Ovary (tissue), 3 donors: ENCODE measurements around the gene MTG1.

Experiments
- EP300 ChIP-seq: sonication (generic); formaldehyde crosslinking; IDR thresholded peaks from one replicate; pipeline ENCODE4 v1.6.1; 2017; ENCODE audit warnings: antibody characterized with exemption
- POLR2A ChIP-seq: fragments of 450-650 bp; IDR thresholded peaks from one replicate; pipeline ENCODE4 v1.6.1; 2017; ENCODE audit warnings: antibody characterized with exemption, mild to moderate bottlenecking, moderate library complexity
- TF ChIP-seq, protein P1 (sequence below), 3 donors: fragments of 450-650 bp in 2 of 3; fragments of 200-600 bp in 1 of 3; IDR thresholded peaks; one replicate each; pipeline versions ENCODE4 v1.5.1 to v1.8.0; 2016 to 2022; ENCODE audit warnings: antibody characterized with exemption in 3 of 3, mild to moderate bottlenecking in 1 of 3
- donor health status: DM: no; HTN: no; CAD: no.

- TF ChIP-seq, protein P1, sequence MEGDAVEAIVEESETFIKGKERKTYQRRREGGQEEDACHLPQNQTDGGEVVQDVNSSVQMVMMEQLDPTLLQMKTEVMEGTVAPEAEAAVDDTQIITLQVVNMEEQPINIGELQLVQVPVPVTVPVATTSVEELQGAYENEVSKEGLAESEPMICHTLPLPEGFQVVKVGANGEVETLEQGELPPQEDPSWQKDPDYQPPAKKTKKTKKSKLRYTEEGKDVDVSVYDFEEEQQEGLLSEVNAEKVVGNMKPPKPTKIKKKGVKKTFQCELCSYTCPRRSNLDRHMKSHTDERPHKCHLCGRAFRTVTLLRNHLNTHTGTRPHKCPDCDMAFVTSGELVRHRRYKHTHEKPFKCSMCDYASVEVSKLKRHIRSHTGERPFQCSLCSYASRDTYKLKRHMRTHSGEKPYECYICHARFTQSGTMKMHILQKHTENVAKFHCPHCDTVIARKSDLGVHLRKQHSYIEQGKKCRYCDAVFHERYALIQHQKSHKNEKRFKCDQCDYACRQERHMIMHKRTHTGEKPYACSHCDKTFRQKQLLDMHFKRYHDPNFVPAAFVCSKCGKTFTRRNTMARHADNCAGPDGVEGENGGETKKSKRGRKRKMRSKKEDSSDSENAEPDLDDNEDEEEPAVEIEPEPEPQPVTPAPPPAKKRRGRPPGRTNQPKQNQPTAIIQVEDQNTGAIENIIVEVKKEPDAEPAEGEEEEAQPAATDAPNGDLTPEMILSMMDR (IDR thresholded peaks at IDR 0.05) = no peak
- TF ChIP-seq POLR2A (no peak), EP300 (no peak)
These were observed 32.7 kb upstream of the MTG1 start for GRCh38 chr10:133361227-133361626.
